Suprapubic skin (tissue), 4 donors: ENCODE measurements around the gene XBP1. TPM values are rescaled to one million over a fixed set of nuclear protein-coding genes. Genes with fewer than 3 reads are reported as not detected.
"Not testable (repeated sequence)": the region's sequence is repeated elsewhere in the genome, so short reads cannot be mapped to it uniquely, and the experiment has no call there.

Experiments
- DNase-seq, 2 donors: peaks; one replicate each; pipeline ENCODE4 v3.0.0-alpha.2; 2019; ENCODE audit warnings: low spot score in 2 of 2
- H3K27ac ChIP-seq: fragments of 200-600 bp; sonication (generic); one replicate; pipeline ENCODE4 v1.5.1; 2019
- H3K27me3 ChIP-seq: fragments of 200-600 bp; sonication (generic); one replicate; pipeline ENCODE4 v1.5.1; 2019
- H3K36me3 ChIP-seq: fragments of 200-600 bp; sonication (generic); one replicate; pipeline ENCODE4 v1.5.1; 2019
- H3K4me1 ChIP-seq: fragments of 200-600 bp; sonication (generic); one replicate; pipeline ENCODE4 v1.5.1; 2019
- H3K4me3 ChIP-seq: fragments of 200-600 bp; sonication (generic); one replicate; pipeline ENCODE4 v1.5.1; 2019; ENCODE audit warnings: mild to moderate bottlenecking
- H3K9me3 ChIP-seq: fragments of 200-600 bp; sonication (generic); one replicate; pipeline ENCODE4 v1.5.1; 2019
- EP300 ChIP-seq: sonication (generic); formaldehyde crosslinking; IDR thresholded peaks from one replicate; pipeline ENCODE4 v1.6.1; 2017; ENCODE audit warnings: antibody characterized with exemption
- POLR2A ChIP-seq, 2 donors: fragments of 450-650 bp; IDR thresholded peaks; one replicate each; pipeline ENCODE4 v1.6.1; 2017; ENCODE audit warnings: antibody characterized with exemption in 2 of 2, mild to moderate bottlenecking in 2 of 2, moderate library complexity in 2 of 2
- POLR2AphosphoS5 ChIP-seq, 3 donors: sonication (generic); formaldehyde crosslinking; IDR thresholded peaks; one replicate each; pipeline ENCODE4 v1.6.1; 2017; ENCODE audit warnings: antibody characterized with exemption in 3 of 3
- WGBS: methylation state at CpG from one replicate; pipeline ENCODE4 v1.1.5; 2018; 5-methylcytosine and 5-hydroxymethylcytosine counted together
- total RNA-seq, 4 donors: library from RNA; depleted of rRNA; stranded (reverse); fragments of >200 nt; gene quantifications; one replicate each; pipeline ENCODE4 v1.1.0, GENCODE V29; 2016
- TF ChIP-seq, protein P1 (sequence below), 2 donors: fragments of 200-600 bp in 1 of 2; fragments of 450-650 bp in 1 of 2; sonication (generic) in 1 of 2; IDR thresholded peaks; one replicate each; pipeline ENCODE4 v1.5.1; 2016 to 2019; ENCODE audit warnings: antibody characterized with exemption in 2 of 2, mild to moderate bottlenecking in 1 of 2, moderate library complexity in 1 of 2

Gene XBP1
- total RNA-seq, 4 donors from 2014 or later = 220 to 305 (median 237) TPM

DNA sequence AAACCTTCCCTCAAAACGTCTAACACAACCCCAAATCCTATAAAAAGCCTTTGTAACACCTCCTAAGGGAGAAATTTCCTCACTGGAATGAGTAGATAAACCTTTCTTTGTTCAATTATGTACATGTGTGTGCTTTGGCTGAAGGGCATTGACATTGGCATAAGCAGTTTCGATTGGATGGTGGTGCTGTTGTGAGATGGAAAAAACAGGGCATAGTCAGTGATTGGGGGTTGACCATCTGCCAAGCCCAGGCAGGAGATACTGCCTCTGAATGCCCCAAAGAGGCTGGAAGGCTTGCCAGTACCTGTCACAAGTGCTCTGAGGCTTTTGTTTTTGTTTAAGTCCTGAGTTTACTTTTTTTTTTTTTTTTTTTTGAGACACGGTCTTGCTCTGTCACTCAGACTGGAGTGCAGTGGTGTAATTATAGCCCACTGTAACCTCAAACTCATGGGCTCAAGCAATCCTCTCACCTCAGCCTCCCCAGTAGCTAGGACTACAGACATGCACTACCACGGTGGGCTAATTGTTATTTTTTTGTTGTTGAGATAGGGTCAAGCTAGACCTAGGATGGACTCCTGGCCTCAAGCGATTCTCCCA, 29.1 kb downstream of the XBP1 start:
- peaks cover 9% of the 10 kb centered on the region for H3K36me3 ChIP-seq
- no peaks in the 10 kb centered on the region for H3K9me3 ChIP-seq
- 61% methylated on average over 5 of the region's 5 CpGs for WGBS
- TF ChIP-seq EP300 (no peak), POLR2A (IDR thresholded peaks at IDR 0.05) (no peak), POLR2AphosphoS5 (IDR thresholded peaks at IDR 0.05) (no peak)
- TF ChIP-seq, protein P1, sequence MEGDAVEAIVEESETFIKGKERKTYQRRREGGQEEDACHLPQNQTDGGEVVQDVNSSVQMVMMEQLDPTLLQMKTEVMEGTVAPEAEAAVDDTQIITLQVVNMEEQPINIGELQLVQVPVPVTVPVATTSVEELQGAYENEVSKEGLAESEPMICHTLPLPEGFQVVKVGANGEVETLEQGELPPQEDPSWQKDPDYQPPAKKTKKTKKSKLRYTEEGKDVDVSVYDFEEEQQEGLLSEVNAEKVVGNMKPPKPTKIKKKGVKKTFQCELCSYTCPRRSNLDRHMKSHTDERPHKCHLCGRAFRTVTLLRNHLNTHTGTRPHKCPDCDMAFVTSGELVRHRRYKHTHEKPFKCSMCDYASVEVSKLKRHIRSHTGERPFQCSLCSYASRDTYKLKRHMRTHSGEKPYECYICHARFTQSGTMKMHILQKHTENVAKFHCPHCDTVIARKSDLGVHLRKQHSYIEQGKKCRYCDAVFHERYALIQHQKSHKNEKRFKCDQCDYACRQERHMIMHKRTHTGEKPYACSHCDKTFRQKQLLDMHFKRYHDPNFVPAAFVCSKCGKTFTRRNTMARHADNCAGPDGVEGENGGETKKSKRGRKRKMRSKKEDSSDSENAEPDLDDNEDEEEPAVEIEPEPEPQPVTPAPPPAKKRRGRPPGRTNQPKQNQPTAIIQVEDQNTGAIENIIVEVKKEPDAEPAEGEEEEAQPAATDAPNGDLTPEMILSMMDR (IDR thresholded peaks at IDR 0.05) = no peak
- H3K4me1 ChIP-seq = peaks cover 17% of the 10 kb centered on the region
- no peak overlapping the region for H3K27ac ChIP-seq
- no peak for DNase-seq
- no peak overlapping the region for H3K4me3 ChIP-seq
- H3K27me3 ChIP-seq = no peaks in the 10 kb centered on the region

DNA sequence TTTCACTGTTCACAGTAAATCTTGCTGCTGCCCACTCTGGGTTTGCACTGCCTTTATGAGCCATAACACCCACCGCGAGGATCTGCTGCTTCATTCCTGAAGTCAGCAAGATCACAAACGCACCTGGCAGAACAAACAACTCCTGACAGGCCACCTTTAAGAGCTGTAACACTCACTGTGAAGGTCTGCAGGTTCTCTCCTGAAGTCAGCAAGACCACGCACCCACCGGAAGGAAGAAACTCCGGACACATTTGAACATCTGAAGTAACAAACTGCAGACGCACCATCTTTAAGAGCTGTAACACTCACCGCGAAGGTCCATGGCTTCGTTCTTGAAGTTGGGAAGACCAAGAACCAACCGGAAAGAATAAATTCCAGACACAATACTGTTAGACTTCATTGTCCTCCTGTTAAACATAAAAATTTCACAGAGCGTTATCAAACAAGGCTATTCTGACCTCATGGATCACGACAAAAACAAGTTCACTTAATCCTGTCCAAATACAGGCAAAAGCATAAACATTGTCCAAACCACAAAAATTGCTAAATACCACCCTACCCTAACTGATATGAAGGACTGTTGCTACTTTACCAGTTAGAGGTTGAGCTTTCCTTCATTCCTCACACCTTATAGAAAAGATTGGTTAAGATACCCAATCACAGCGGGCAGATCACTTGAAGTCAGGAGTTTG, 30.8 kb downstream of the XBP1 start:
- Histone ChIP-seq H3K27me3 (no peaks in the 10 kb centered on the region), H3K27ac (no peak overlapping the region), H3K4me1 (peaks cover 10% of the 10 kb centered on the region), H3K9me3 (no peaks in the 10 kb centered on the region), H3K4me3 (no peak overlapping the region), H3K36me3 (no peaks in the 10 kb centered on the region)
- no peak for TF ChIP-seq POLR2A (IDR thresholded peaks at IDR 0.05)
- TF ChIP-seq EP300 = no peak
- TF ChIP-seq, protein P1 (IDR thresholded peaks at IDR 0.05) = no peak
- TF ChIP-seq POLR2AphosphoS5 (IDR thresholded peaks at IDR 0.05) = no peak
- 88% methylated on average over 14 of the region's 14 CpGs for WGBS
- DNase-seq = no peak

DNA sequence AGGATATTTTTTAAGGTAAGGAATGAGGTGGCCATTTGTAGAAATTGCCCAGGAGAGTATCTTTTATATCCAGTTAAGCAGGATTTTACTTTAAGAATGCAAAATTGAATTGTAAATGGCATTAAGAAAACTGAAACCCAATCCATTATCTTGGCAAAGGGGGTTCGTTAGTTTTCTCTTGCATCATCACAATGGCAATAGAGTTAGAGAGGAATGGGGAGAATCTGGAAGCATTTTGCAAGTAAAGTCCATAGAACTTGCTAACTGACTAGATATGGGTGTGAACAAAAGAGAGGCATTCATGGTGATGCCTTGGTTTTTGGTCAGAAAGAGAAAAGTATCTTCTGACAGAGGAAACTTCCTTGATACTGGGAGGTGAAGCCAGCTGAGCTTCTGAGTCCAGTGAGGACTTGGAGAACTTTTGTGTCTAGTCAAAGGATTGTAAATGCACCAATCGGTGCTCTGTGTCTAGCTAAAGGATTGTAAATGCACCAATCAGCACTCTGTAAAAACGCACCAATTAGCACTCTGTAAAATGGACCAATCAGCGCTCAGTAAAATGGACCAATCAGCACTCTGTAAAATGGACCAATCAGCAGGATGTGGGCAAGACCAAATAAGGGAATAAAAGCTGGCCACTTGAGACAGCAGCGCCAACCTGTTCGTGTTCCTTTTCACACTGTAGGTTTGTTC, 31.5 kb downstream of the XBP1 start:
- H3K27me3 ChIP-seq = no peaks in the 10 kb centered on the region
- DNase-seq = no peak
- H3K36me3 ChIP-seq = no peaks in the 10 kb centered on the region
- H3K4me1 ChIP-seq = peaks cover 3% of the 10 kb centered on the region
- WGBS = 81% methylated on average over 6 of the region's 6 CpGs
- no peaks in the 10 kb centered on the region for H3K9me3 ChIP-seq
- H3K4me3 ChIP-seq = no peak overlapping the region
- H3K27ac ChIP-seq = no peak overlapping the region
- TF ChIP-seq EP300 = no peak
- TF ChIP-seq, protein P1 (IDR thresholded peaks at IDR 0.05) = no peak
- TF ChIP-seq POLR2AphosphoS5 (IDR thresholded peaks at IDR 0.05) = no peak
- TF ChIP-seq POLR2A (IDR thresholded peaks at IDR 0.05) = no peak

DNA sequence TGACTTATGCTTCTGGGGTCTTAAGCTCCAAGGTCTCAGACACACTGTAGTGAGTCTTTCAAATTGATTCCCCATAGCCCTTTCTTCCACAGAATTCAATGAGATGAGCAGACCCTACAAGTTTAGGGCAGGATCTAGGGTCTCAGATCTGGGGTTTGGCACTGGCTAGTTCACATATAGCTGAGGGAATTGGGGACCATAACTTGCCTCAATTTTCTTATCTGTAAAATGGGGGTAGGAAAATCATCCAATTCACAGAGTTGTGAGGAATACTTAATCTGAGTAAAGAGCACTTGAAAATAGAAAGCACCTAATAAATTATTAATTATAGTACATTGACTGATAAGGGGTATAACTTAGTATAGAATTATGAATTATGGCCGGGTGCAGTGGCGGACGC, 33.7 kb downstream of the XBP1 start:
- WGBS = 76% methylated on average over 3 of the region's 3 CpGs
- no peak overlapping the region for H3K4me3 ChIP-seq
- DNase-seq = no peak
- H3K9me3 ChIP-seq = no peaks in the 10 kb centered on the region
- TF ChIP-seq EP300 (no peak), POLR2AphosphoS5 (IDR thresholded peaks at IDR 0.05) (no peak), POLR2A (IDR thresholded peaks at IDR 0.05) (no peak)
- TF ChIP-seq, protein P1 (IDR thresholded peaks at IDR 0.05) = no peak
- no peaks in the 10 kb centered on the region for H3K4me1 ChIP-seq
- H3K27ac ChIP-seq = no peak overlapping the region
- no peaks in the 10 kb centered on the region for H3K27me3 ChIP-seq
- H3K36me3 ChIP-seq = no peaks in the 10 kb centered on the region

DNA sequence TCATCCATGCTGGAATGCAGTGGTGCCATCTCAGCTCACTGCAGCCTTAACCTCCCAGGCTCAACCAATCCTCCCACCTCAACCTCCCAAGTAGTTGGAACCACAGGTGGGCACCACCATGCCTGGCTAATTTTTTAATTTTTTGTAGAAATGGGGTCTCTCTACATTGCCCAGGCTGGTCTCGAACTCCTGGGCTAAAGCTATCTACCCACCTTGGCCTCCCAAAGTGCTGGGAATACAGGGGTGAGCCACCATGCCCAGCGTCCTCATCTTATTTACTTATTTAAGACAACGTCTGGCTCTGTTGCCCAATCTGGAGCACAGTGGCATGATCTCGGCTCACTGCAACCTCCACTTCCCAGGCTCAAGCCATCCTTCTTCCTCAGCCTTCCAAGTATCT, 38.4 kb downstream of the XBP1 start:
- not testable (repeated sequence) for H3K4me1 ChIP-seq, DNase-seq, H3K27me3 ChIP-seq, H3K4me3 ChIP-seq, H3K27ac ChIP-seq, H3K9me3 ChIP-seq, H3K36me3 ChIP-seq
- 90% methylated on average over 4 of the region's 4 CpGs for WGBS
